COLO668 (cell line): Measurements from ENCODE around the gene ICAM5.

ENCODE experiments used
- DNase-seq: peaks from one replicate; lab custom pipeline; 2025; ENCODE audit not compliant: unreplicated experiment; lab: John Stamatoyannopoulos, UW

ICAM5 gene

DNA sequence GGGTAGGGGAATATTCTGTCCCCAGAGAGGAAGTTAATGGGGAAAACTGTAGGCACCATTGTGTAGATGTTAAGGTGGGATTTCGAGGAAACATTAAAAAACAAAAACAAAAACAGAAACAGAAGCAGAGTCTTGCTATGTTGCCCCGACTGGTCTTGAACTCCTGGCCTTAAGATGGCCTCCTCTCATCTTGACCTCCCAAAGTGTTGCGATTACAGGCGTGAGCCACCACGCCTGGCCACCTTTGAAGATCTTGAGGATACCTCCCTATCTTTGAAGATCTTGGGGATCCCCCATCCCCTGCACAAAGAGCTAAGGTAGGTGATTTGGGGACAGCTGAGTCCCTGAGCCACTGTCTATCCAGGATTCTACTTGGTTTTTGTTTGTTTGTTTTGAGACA lies 50.2 kb downstream of the ICAM5 start:
- no peak for DNase-seq

DNA sequence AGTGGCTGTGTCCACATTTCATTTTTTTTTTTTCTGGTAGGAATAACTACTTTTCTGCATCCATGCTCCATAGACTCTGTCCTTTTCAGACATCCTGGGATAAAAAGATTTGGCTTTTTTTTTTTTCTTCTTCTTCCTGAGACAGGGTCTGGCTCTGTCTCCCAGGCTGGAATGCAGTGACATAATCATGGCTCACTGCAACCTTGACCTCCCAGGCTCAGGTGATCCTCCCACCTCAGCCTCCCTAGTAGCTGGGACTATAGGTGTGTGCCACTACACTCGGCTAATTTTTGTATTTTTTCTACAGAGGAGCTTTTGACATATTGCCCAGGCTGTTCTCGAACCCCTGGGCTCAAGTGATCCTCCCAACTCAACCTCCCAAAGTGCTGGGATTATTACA lies 53.7 kb downstream of the ICAM5 start:
- no peak for DNase-seq

DNA sequence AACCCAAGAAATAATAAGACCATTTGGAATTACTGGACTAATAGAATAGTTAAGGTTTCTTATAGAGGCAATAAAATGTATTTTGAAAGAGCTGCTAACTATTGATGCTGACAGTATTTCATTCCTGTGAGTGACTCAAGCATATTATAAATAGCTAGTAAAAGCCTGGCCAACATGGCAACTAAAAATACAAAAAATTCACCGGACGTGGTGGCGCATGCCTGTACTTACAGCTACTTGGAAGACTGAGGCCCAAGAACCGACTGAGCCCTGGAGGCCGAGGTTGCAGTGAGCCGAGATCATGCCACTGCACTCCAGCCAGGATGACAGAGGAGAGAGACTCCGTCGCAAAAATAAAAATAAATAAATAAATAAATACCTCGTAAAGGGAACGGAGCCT lies 55.0 kb downstream of the ICAM5 start:
- DNase-seq, result no peak
